ENCODE measurements around the gene ITGBL1. TPM values are rescaled to one million over a fixed set of nuclear protein-coding genes. Genes with fewer than 3 reads are reported as not detected.

ITGBL1 gene
- total RNA-seq, 2 donors from 2014 or later = not detected

DNA sequence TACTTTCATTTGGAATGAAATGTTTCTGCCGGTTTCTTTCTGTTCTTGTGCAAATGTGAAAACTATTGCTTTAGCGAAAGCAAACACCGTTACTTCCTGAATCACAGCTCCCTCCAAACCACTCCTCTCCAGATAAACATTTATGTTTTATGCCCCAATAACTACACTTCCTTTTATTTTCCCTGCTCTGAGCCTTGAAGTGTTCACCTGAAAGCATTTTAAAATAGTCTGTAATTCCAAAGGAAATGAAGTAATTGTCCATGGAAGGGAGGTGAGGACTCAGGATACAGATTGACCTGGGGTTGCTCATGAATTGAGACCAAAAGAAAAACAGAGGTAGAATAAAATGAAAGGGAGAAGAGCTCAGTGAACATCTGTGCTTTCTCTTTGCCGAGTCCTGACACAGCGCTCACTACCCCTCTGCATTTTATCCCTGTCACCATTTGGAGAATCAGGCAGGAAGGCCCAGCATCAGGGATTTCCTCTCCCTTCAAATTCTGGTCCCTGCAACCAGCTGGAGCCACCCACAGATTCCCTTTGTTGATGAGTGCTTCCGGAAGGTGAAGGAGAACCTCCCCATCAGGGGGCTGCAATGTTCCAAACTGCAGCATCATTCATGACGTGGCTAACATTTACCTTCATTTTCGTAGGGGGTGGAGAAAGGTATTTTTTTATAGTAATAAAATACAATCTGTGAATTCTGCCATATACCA, 171.9 kb downstream of the ITGBL1 start:
- peaks cover 0 to 3% of the 10 kb centered on the region in 2 donors for H3K9me3 Mint-ChIP-seq
- ATAC-seq (no peak), DNase-seq (ENCODE audit: low spot score in 2 of 2) (no peak)
- H3K36me3 Mint-ChIP-seq = no peaks in the 10 kb centered on the region
- H3K27ac Mint-ChIP-seq = no peak overlapping the region

DNA sequence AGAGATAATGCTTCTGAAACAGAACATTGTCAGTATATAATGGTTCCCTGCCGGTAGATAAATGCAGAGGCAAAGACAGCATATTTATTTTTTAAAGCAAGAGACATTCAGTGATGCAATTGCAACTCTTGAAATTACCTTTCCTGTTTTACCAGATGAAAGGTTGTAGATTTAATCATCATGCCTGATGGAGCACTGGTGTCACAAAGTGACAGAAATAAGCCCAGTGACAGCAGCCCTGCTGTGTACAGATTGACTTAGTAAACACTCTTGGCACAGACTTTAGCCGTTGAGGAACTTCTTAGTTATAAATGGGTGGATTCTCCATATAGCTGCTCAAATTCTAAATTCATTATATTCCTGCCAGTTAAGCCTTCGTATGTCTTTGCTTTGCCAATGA, 172.5 kb downstream of the ITGBL1 start:
- peak in 1 of 2 donors; percentile 59 for ATAC-seq
- Mint-ChIP-seq H3K27ac (no peak overlapping the region), H3K9me3 (peaks cover 0 to 3% of the 10 kb centered on the region in 2 donors), H3K36me3 (no peaks in the 10 kb centered on the region)
- peak in 1 of 2 donors; percentile 6 for DNase-seq (ENCODE audit: low spot score in 2 of 2)

DNA sequence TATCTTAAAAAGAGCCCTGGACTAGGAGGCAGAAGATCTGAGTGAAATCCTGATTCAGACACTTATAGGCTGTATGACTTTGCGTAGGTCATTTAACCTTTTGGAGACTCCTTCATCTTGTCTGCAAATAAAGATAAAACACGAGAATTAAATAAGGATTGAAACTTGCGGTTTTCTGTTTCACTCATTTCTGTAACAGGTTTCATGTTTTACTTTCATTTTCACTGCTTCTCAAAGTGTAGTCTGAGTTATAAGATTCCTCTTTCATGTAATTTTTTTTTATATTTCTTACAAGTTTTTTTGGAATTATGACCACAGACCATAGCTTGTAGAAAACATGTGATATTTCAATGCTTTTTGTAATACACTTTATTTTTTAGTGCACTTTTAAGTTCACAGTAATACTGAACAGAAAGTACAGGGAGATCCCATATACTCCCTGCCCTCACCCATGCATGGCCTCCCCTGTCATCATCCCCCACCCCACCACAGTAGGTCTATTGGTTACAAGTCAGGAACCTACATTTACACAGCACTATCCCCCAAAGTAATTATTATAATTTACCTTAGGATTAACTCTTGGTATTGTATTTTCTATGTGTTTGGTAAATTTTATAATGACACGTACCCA, 174.6 kb downstream of the ITGBL1 start:
- H3K9me3 Mint-ChIP-seq = peaks cover 0 to 3% of the 10 kb centered on the region in 2 donors
- ATAC-seq (peak; percentile 86 to 91), DNase-seq (ENCODE audit: low spot score in 2 of 2) (peak in 1 of 2 donors; percentile 14)
- H3K36me3 Mint-ChIP-seq = peaks cover 0 to 8% of the 10 kb centered on the region in 2 donors
- peak overlapping the region; percentile 27 to 65 for H3K27ac Mint-ChIP-seq

DNA sequence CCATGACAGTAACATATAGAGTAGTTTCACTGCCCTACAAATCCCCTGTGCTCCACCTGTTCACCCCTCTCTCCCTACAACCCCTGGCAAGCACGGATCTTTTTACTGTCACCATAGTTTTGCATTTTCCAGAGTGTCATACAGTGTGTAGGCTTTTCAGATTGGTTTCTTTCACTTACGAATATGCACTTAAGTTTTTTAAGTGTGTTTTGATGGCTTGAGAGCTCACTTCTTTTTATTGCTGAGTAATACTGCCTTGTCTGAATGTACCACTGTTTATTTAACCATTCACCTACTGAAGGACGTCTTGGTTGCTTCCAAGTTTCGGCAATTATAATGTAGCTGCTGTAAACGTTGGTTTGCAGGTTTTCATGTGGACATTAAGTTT, 175.1 kb downstream of the ITGBL1 start:
- H3K36me3 Mint-ChIP-seq = peaks cover 0 to 8% of the 10 kb centered on the region in 2 donors
- peak overlapping the region; percentile 27 to 65 for H3K27ac Mint-ChIP-seq
- no peak for DNase-seq (ENCODE audit: low spot score in 2 of 2)
- H3K9me3 Mint-ChIP-seq = peaks cover 0 to 2% of the 10 kb centered on the region in 2 donors
- peak; percentile 5 to 42 for ATAC-seq

DNA sequence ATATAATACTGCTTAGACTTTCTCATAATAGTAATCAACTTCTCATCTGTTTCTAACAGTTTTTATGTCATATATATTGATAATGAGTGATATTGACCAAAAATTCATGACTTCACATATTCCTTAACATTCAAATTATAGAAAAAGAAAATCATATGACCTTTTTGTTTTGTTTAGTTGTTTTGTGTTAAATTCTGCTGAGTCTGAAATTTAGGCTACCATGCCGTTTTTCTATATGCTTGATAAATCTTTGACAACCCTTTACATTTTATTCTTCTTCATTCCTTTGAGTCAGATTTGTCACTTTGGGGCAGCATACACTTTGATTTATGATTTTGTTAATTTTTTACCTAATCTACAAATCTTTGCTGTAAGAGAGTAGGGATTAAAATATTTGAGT, 176.4 kb downstream of the ITGBL1 start:
- DNase-seq (ENCODE audit: low spot score in 2 of 2) (no peak), ATAC-seq (no peak)
- no peaks in the 10 kb centered on the region for H3K9me3 Mint-ChIP-seq
- no peak overlapping the region for H3K27ac Mint-ChIP-seq
- H3K36me3 Mint-ChIP-seq = peaks cover 0 to 8% of the 10 kb centered on the region in 2 donors

DNA sequence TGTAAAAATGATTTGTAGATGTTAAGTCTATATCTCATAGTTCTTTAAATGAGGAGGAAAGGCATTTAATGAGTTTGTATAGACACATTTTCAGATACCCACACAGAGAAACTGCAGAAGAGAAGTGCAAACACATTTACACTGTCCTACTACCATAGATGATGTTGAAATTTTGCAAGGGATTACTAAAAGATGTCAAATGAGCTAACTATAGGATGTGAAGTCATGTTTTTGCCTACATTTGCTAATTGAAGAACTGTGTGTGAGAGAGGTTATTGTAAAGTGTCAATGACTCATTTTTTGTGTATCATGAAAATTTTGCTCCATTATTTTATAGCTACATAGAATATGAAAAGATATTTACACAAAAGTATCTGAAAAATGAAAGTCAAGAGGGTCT, 178.9 kb downstream of the ITGBL1 start:
- ATAC-seq (no peak), DNase-seq (ENCODE audit: low spot score in 2 of 2) (no peak)
- H3K9me3 Mint-ChIP-seq = no peaks in the 10 kb centered on the region
- peaks cover 0 to 8% of the 10 kb centered on the region in 2 donors for H3K36me3 Mint-ChIP-seq
- H3K27ac Mint-ChIP-seq = no peak overlapping the region

DNA sequence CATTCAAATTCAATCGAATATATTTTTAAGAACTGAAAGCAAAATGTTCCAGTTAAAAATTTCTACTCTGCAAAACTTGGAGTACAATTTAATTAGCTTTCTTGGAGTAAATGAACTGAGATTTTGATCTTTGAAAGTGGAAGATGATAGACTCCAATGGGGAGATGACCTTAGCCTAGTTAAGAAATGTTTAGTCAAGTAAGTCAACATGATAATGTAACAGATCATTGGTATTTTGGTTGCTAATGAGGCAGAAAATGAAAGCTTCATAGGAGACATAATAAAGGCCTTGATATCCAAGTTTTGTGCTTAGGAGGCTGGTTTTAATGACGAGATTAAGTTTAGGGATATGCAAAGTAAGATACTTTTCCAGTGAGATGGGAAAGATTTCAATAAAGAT, 181.7 kb downstream of the ITGBL1 start:
- no peaks in the 10 kb centered on the region for H3K9me3 Mint-ChIP-seq
- peaks cover 0 to 8% of the 10 kb centered on the region in 2 donors for H3K36me3 Mint-ChIP-seq
- no peak overlapping the region for H3K27ac Mint-ChIP-seq
- ATAC-seq (no peak), DNase-seq (ENCODE audit: low spot score in 2 of 2) (no peak)

DNA sequence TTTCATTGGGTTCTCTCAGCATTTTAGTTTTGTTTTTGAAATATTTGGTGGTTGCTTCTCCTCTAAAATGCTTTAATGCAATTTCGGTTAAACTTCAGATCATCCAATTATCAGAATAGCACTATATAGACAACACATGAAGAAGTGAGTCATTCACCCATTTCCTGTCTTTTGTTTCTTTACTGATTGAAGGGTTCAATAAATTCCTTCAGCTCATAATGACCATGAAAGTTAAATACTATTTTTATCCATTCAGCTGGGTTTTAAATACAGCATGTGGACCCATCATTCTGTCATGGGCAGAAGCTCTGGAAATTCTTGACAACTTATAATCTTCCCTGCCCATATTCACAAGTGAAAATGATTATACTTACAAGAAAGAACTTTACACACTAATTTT, 187.2 kb downstream of the ITGBL1 start:
- no peaks in the 10 kb centered on the region for H3K36me3 Mint-ChIP-seq
- no peak overlapping the region for H3K27ac Mint-ChIP-seq
- no peak for ATAC-seq

DNA sequence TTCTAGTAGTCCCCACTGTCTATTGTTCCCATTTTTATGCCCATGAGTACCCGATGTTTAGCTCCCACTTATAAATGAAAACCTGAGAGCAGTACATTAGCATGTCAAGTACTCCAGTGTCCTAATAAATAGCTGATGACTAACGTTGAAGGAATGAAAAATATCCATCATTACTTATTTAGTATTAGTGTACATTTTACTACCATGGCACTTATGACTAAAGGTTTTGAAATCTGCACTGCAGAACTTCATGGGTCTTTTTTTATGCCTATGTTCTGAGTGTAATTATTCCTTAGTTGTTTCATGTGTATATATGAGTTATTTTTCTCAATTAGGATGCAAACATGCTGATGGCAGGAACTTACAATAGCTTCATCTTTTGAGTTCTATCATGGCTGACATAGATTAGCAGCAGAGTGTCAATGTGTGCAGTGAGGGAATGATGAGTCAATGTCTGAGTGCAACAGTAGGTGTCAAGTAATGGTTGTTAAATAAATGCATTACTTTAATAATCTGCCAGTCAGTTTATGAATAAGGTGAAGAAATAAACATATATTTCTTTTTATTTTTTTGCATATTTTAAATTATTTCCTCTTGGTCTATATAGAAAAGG, 188.4 kb downstream of the ITGBL1 start:
- DNase-seq (ENCODE audit: low spot score in 2 of 2) (no peak), ATAC-seq (no peak)
- Mint-ChIP-seq H3K36me3 (no peaks in the 10 kb centered on the region), H3K27ac (no peak overlapping the region), H3K9me3 (no peaks in the 10 kb centered on the region)

More for the DNA sequence above, 187.2 kb downstream of the ITGBL1 start:
- no peak for DNase-seq (ENCODE audit: low spot score in 2 of 2)
- H3K9me3 Mint-ChIP-seq = no peaks in the 10 kb centered on the region

DNA sequence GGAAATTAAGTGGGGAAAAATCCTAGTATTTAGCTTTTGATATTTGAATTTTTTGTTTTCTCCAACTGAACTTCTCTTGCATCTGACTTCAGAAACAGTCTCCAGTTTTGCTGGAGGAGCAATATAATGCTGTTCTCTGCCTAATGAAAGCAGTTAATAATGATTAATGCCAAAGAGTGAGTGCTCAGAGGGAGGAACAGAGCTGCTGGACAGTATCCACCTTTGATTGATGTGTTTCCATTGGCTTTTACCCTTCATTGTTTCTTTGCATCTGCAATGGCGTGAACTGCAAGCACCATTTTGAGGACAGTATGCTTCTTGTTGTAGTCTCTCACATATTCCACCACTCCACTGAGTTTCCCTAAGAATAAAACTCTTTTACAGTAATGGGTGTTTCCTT, 193.4 kb downstream of the ITGBL1 start:
- Mint-ChIP-seq H3K9me3 (peaks cover 0 to under 1% of the 10 kb centered on the region in 2 donors), H3K36me3 (no peaks in the 10 kb centered on the region), H3K27ac (no peak overlapping the region)
- DNase-seq (ENCODE audit: low spot score in 2 of 2) (no peak), ATAC-seq (no peak)

DNA sequence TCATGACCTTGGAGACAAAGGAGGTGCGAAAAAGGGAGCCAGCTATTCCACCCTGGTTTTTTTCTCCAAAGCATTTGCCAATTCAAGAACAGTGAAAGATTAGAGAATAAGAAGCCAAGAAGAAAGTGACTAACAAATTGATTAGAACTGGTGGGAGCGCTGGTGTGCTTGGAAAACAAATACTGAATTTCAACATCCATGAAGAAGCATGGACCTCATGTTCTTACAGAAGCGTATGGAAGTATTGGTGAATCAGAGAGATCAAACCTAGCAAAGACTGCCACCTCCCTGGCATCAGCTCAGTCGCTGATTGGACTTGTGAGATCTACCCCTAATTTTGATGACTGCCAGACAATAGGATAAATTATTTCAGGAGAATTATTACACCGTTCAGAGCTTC, 195.3 kb downstream of the ITGBL1 start:
- Mint-ChIP-seq H3K27ac (no peak overlapping the region), H3K9me3 (peaks cover 0 to 7% of the 10 kb centered on the region in 2 donors), H3K36me3 (peaks cover 0 to 6% of the 10 kb centered on the region in 2 donors)
- DNase-seq (ENCODE audit: low spot score in 2 of 2) (no peak), ATAC-seq (no peak)

DNA sequence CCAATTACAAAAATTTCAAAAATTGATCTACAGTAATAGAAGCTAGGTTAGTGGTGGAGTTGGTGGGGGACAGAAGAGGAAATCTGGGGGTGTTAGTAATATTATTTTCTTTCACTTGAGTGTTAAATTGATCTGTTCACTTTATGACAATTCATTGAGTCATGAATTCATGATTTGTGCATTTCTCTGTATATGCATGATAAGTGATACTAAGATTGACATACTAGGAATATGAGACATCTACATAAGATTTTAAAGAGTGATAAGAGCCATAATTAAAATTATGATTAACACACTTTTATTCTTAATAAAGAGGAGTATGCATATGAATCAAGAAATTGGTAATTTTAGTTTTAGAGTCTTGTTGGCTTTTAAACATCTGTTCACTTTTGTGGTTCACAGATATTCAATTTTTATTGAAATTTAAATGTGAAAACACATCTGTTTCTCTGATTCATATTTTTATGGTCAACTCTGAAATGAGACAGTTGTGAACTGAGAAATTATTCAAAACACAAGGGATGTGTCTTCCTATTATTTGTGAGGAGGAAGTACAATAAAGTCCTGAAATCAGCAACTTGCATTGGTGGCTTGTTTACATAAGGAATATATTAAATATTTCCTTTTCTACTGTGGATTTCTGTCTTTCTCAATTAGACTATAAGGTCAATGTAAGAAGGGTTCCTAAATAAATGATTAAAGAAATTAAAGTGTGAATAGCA, 196.5 kb downstream of the ITGBL1 start:
- Mint-ChIP-seq H3K36me3 (peaks cover 0 to 7% of the 10 kb centered on the region in 2 donors), H3K27ac (no peak overlapping the region), H3K9me3 (peaks cover 0 to 7% of the 10 kb centered on the region in 2 donors)
- no peak for ATAC-seq
- no peak for DNase-seq (ENCODE audit: low spot score in 2 of 2)

DNA sequence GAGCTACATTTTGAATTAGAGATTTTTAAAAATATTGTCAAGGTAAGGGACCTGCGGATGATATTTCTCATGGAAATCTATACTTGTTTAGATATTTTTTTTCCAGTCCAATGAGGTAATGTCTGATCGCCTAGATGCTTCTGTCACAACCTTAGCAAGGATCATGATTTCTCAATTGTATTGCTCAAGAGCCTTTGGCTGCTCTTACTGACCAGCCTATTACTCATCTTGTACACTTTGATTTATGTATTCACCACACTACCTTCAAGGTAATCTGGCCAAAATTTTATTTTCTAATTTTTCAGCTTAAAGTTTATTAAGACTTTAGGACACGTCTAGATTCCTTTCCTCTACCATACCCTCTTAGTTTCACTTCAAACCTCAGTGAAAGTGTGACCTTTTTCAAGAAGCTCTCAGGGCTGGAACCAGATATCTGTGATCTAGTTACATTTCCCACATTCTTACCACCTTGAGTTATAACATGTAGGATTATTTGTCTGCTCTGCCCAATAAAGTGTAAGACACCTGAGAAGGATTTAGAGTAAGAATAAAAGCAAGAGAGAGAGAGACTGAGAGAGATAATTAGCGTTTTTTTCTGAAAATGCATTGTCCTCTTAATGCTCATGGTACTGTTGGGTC, 197.1 kb downstream of the ITGBL1 start:
- peaks cover 0 to 13% of the 10 kb centered on the region in 2 donors for H3K36me3 Mint-ChIP-seq
- ATAC-seq (no peak), DNase-seq (ENCODE audit: low spot score in 2 of 2) (no peak)
- H3K9me3 Mint-ChIP-seq = peaks cover 0 to 8% of the 10 kb centered on the region in 2 donors
- H3K27ac Mint-ChIP-seq = no peak overlapping the region

DNA sequence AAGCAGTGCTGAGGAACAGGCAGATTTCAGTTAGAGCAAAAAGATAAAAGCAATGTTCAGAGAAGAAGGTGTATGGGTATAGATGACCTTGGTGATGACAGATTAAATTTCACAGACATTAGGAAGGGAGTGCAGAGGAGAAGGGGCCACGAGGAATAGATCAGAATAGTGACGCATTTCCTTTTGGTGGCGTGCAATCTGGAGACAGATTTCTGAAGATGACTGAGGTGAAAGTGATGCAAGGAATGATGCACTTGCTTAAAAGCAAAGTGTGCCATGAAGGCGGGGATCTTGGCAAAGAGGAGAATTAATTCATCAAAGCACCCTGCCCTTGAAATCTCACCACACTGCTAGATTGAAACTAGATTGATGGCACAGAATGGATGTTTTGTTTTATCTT, 202.4 kb downstream of the ITGBL1 start:
- DNase-seq (ENCODE audit: low spot score in 2 of 2) (no peak), ATAC-seq (no peak)
- H3K27ac Mint-ChIP-seq = no peak overlapping the region
- peaks cover 0 to 13% of the 10 kb centered on the region in 2 donors for H3K36me3 Mint-ChIP-seq
- peaks cover 0 to 10% of the 10 kb centered on the region in 2 donors for H3K9me3 Mint-ChIP-seq

DNA sequence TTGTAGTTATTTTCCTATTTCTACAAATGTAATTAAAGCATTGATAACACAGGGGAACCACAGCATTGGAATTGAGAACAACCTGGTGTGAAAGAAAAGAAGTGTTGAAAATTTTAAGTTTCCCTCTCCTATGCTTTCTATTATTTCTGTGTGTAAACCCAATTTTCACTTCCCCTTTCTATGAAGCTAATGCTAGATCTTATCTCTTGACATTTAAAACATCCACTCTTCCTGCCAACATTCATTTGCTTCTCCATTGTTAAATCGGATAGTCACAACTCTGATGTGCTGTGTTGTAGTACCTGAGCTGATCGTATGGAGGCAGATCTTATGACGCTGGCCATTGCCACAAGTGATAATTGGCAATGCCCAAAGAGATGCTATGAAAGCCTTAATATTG, 203.0 kb downstream of the ITGBL1 start:
- H3K27ac Mint-ChIP-seq = no peak overlapping the region

DNA sequence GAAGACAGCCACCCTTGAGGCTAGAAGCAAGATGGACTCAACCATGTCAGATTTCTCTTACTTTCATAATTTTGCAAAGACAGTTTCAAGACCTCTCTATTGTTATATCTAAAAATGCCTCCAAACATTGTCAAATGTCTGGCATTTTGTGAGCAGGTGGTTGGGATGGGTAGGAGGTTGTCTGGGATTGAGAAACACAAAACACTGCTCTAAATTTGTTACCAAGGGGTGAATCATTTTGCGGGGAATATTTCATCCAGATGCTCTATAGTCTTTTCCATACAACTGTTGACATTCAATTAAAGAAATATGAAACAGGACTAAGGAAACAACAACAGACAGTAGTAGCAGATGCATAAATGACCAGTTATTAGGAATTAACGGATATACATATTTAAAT, 208.2 kb downstream of the ITGBL1 start:
- H3K9me3 Mint-ChIP-seq = no peaks in the 10 kb centered on the region
- DNase-seq (ENCODE audit: low spot score in 2 of 2) (no peak), ATAC-seq (no peak)
- H3K36me3 Mint-ChIP-seq = no peaks in the 10 kb centered on the region
- H3K27ac Mint-ChIP-seq = no peak overlapping the region

More for the DNA sequence above, 203.0 kb downstream of the ITGBL1 start:
- peaks cover 0 to 13% of the 10 kb centered on the region in 2 donors for H3K36me3 Mint-ChIP-seq
- peaks cover 0 to 10% of the 10 kb centered on the region in 2 donors for H3K9me3 Mint-ChIP-seq
- no peak for DNase-seq (ENCODE audit: low spot score in 2 of 2)
- ATAC-seq = no peak

Data from activated naive CD4-positive, alpha-beta T cell treated with anti-CD3 and anti-CD28 coated beads, Interleukin-2, amount 50 U/mL, for 72 hours (primary cell).